Measurements from ENCODE around the gene KMT2A.
"Not testable (repeated sequence)": the region's sequence is repeated elsewhere in the genome, so short reads cannot be mapped to it uniquely, and the experiment has no call there.

KMT2A gene

GRCh38 chr11:118481238-118481637 is 44.9 kb downstream of the KMT2A start:
- not testable (repeated sequence) for H3K27ac ChIP-seq (ENCODE audit: low read depth, low read length); H3K4me3 ChIP-seq (ENCODE audit: low read depth in 1 of 2, low read length in 2 of 2); H3K4me1 ChIP-seq (ENCODE audit: control insufficient read depth in 1 of 2, insufficient read depth in 2 of 2, low read length in 2 of 2); H3K9ac ChIP-seq (ENCODE audit: low read depth in 1 of 2, low read length in 2 of 2); H3K27me3 ChIP-seq (ENCODE audit: control insufficient read depth in 1 of 2, insufficient read depth in 2 of 2, low read length in 2 of 2); H3K9me3 ChIP-seq (ENCODE audit: control insufficient read depth in 1 of 2, low read length in 2 of 2)
- H3K36me3 ChIP-seq (ENCODE audit: control insufficient read depth in 1 of 2, insufficient read depth in 2 of 2, low read length in 2 of 2), result peaks cover 31 to 60% of the 10 kb centered on the region in 2 donors

GRCh38 chr11:118484405-118484804 is 48.1 kb downstream of the KMT2A start:
- Histone ChIP-seq H3K9me3 (ENCODE audit: control insufficient read depth in 1 of 2, low read length in 2 of 2) (no peaks in the 10 kb centered on the region), H3K4me3 (ENCODE audit: low read depth in 1 of 2, low read length in 2 of 2) (no peak overlapping the region), H3K27ac (ENCODE audit: low read depth, low read length) (no peak overlapping the region), H3K9ac (ENCODE audit: low read depth in 1 of 2, low read length in 2 of 2) (no peak overlapping the region), H3K27me3 (ENCODE audit: control insufficient read depth in 1 of 2, insufficient read depth in 2 of 2, low read length in 2 of 2) (no peaks in the 10 kb centered on the region), H3K36me3 (ENCODE audit: control insufficient read depth in 1 of 2, insufficient read depth in 2 of 2, low read length in 2 of 2) (peaks cover 19 to 57% of the 10 kb centered on the region in 2 donors), H3K4me1 (ENCODE audit: control insufficient read depth in 1 of 2, insufficient read depth in 2 of 2, low read length in 2 of 2) (no peaks in the 10 kb centered on the region)

- H3K36me3 ChIP-seq (ENCODE audit: control insufficient read depth in 1 of 2, insufficient read depth in 2 of 2, low read length in 2 of 2), result peaks cover 22 to 63% of the 10 kb centered on the region in 2 donors
- no peaks in the 10 kb centered on the region for H3K4me1 ChIP-seq (ENCODE audit: control insufficient read depth in 1 of 2, insufficient read depth in 2 of 2, low read length in 2 of 2)
- no peak overlapping the region for H3K9ac ChIP-seq (ENCODE audit: low read depth in 1 of 2, low read length in 2 of 2)
- no peak overlapping the region for H3K4me3 ChIP-seq (ENCODE audit: low read depth in 1 of 2, low read length in 2 of 2)
- no peaks in the 10 kb centered on the region for H3K27me3 ChIP-seq (ENCODE audit: control insufficient read depth in 1 of 2, insufficient read depth in 2 of 2, low read length in 2 of 2)
- no peak overlapping the region for H3K27ac ChIP-seq (ENCODE audit: low read depth, low read length)
- no peaks in the 10 kb centered on the region for H3K9me3 ChIP-seq (ENCODE audit: control insufficient read depth in 1 of 2, low read length in 2 of 2)
Observed at GRCh38 chr11:118485273-118485672, 49.0 kb downstream of the KMT2A start.

- H3K9ac ChIP-seq (ENCODE audit: low read depth in 1 of 2, low read length in 2 of 2), result no peak overlapping the region
Observed at GRCh38 chr11:118488480-118489109, 52.3 kb downstream of the KMT2A start.

GRCh38 chr11:118491041-118491440 is 54.7 kb downstream of the KMT2A start:
- Histone ChIP-seq H3K4me1 (ENCODE audit: control insufficient read depth in 1 of 2, insufficient read depth in 2 of 2, low read length in 2 of 2) (no peaks in the 10 kb centered on the region), H3K9me3 (ENCODE audit: control insufficient read depth in 1 of 2, low read length in 2 of 2) (no peaks in the 10 kb centered on the region), H3K36me3 (ENCODE audit: control insufficient read depth in 1 of 2, insufficient read depth in 2 of 2, low read length in 2 of 2) (peaks cover 31 to 74% of the 10 kb centered on the region in 2 donors), H3K27me3 (ENCODE audit: control insufficient read depth in 1 of 2, insufficient read depth in 2 of 2, low read length in 2 of 2) (no peaks in the 10 kb centered on the region), H3K27ac (ENCODE audit: low read depth, low read length) (no peak overlapping the region), H3K4me3 (ENCODE audit: low read depth in 1 of 2, low read length in 2 of 2) (no peak overlapping the region), H3K9ac (ENCODE audit: low read depth in 1 of 2, low read length in 2 of 2) (no peak overlapping the region)

More at GRCh38 chr11:118488480-118489109, 52.3 kb downstream of the KMT2A start:
- Histone ChIP-seq H3K4me1 (ENCODE audit: control insufficient read depth in 1 of 2, insufficient read depth in 2 of 2, low read length in 2 of 2) (no peaks in the 10 kb centered on the region), H3K27ac (ENCODE audit: low read depth, low read length) (no peak overlapping the region), H3K27me3 (ENCODE audit: control insufficient read depth in 1 of 2, insufficient read depth in 2 of 2, low read length in 2 of 2) (no peaks in the 10 kb centered on the region), H3K9me3 (ENCODE audit: control insufficient read depth in 1 of 2, low read length in 2 of 2) (no peaks in the 10 kb centered on the region), H3K4me3 (ENCODE audit: low read depth in 1 of 2, low read length in 2 of 2) (no peak overlapping the region), H3K36me3 (ENCODE audit: control insufficient read depth in 1 of 2, insufficient read depth in 2 of 2, low read length in 2 of 2) (peaks cover 35 to 59% of the 10 kb centered on the region in 2 donors)

- Histone ChIP-seq H3K27me3 (ENCODE audit: control insufficient read depth in 1 of 2, insufficient read depth in 2 of 2, low read length in 2 of 2) (no peaks in the 10 kb centered on the region), H3K27ac (ENCODE audit: low read depth, low read length) (no peak overlapping the region), H3K4me1 (ENCODE audit: control insufficient read depth in 1 of 2, insufficient read depth in 2 of 2, low read length in 2 of 2) (no peaks in the 10 kb centered on the region), H3K36me3 (ENCODE audit: control insufficient read depth in 1 of 2, insufficient read depth in 2 of 2, low read length in 2 of 2) (peaks cover 54 to 96% of the 10 kb centered on the region in 2 donors), H3K9me3 (ENCODE audit: control insufficient read depth in 1 of 2, low read length in 2 of 2) (no peaks in the 10 kb centered on the region), H3K9ac (ENCODE audit: low read depth in 1 of 2, low read length in 2 of 2) (no peak overlapping the region), H3K4me3 (ENCODE audit: low read depth in 1 of 2, low read length in 2 of 2) (no peak overlapping the region)
Observed at GRCh38 chr11:118497831-118498230, 61.5 kb downstream of the KMT2A start.

- no peak overlapping the region for H3K27ac ChIP-seq (ENCODE audit: low read depth, low read length)
- no peaks in the 10 kb centered on the region for H3K9me3 ChIP-seq (ENCODE audit: control insufficient read depth in 1 of 2, low read length in 2 of 2)
- no peak overlapping the region for H3K9ac ChIP-seq (ENCODE audit: low read depth in 1 of 2, low read length in 2 of 2)
- no peaks in the 10 kb centered on the region for H3K4me1 ChIP-seq (ENCODE audit: control insufficient read depth in 1 of 2, insufficient read depth in 2 of 2, low read length in 2 of 2)
- H3K4me3 ChIP-seq (ENCODE audit: low read depth in 1 of 2, low read length in 2 of 2), result no peak overlapping the region
- H3K36me3 ChIP-seq (ENCODE audit: control insufficient read depth in 1 of 2, insufficient read depth in 2 of 2, low read length in 2 of 2), result peaks cover 78 to 92% of the 10 kb centered on the region in 2 donors
- no peaks in the 10 kb centered on the region for H3K27me3 ChIP-seq (ENCODE audit: control insufficient read depth in 1 of 2, insufficient read depth in 2 of 2, low read length in 2 of 2)
Observed at GRCh38 chr11:118503216-118503615, 66.9 kb downstream of the KMT2A start.

GRCh38 chr11:118511601-118512000 is 75.3 kb downstream of the KMT2A start:
- Histone ChIP-seq H3K27me3 (ENCODE audit: control insufficient read depth in 1 of 2, insufficient read depth in 2 of 2, low read length in 2 of 2) (no peaks in the 10 kb centered on the region), H3K9me3 (ENCODE audit: control insufficient read depth in 1 of 2, low read length in 2 of 2) (no peaks in the 10 kb centered on the region), H3K36me3 (ENCODE audit: control insufficient read depth in 1 of 2, insufficient read depth in 2 of 2, low read length in 2 of 2) (peaks cover 66 to 81% of the 10 kb centered on the region in 2 donors), H3K9ac (ENCODE audit: low read depth in 1 of 2, low read length in 2 of 2) (no peak overlapping the region), H3K4me3 (ENCODE audit: low read depth in 1 of 2, low read length in 2 of 2) (no peak overlapping the region), H3K27ac (ENCODE audit: low read depth, low read length) (no peak overlapping the region), H3K4me1 (ENCODE audit: control insufficient read depth in 1 of 2, insufficient read depth in 2 of 2, low read length in 2 of 2) (no peaks in the 10 kb centered on the region)

- Histone ChIP-seq H3K27ac (ENCODE audit: low read depth, low read length) (no peak overlapping the region), H3K9me3 (ENCODE audit: control insufficient read depth in 1 of 2, low read length in 2 of 2) (no peaks in the 10 kb centered on the region), H3K4me3 (ENCODE audit: low read depth in 1 of 2, low read length in 2 of 2) (no peak overlapping the region), H3K4me1 (ENCODE audit: control insufficient read depth in 1 of 2, insufficient read depth in 2 of 2, low read length in 2 of 2) (no peaks in the 10 kb centered on the region), H3K36me3 (ENCODE audit: control insufficient read depth in 1 of 2, insufficient read depth in 2 of 2, low read length in 2 of 2) (peaks cover 56 to 79% of the 10 kb centered on the region in 2 donors), H3K27me3 (ENCODE audit: control insufficient read depth in 1 of 2, insufficient read depth in 2 of 2, low read length in 2 of 2) (no peaks in the 10 kb centered on the region), H3K9ac (ENCODE audit: low read depth in 1 of 2, low read length in 2 of 2) (no peak overlapping the region)
Observed at GRCh38 chr11:118514103-118514502, 77.8 kb downstream of the KMT2A start.

GRCh38 chr11:118519549-118519948 is 83.3 kb downstream of the KMT2A start:
- Histone ChIP-seq H3K4me3 (ENCODE audit: low read depth in 1 of 2, low read length in 2 of 2) (no peak overlapping the region), H3K27me3 (ENCODE audit: control insufficient read depth in 1 of 2, insufficient read depth in 2 of 2, low read length in 2 of 2) (no peaks in the 10 kb centered on the region), H3K27ac (ENCODE audit: low read depth, low read length) (no peak overlapping the region), H3K4me1 (ENCODE audit: control insufficient read depth in 1 of 2, insufficient read depth in 2 of 2, low read length in 2 of 2) (no peaks in the 10 kb centered on the region), H3K9me3 (ENCODE audit: control insufficient read depth in 1 of 2, low read length in 2 of 2) (no peaks in the 10 kb centered on the region), H3K36me3 (ENCODE audit: control insufficient read depth in 1 of 2, insufficient read depth in 2 of 2, low read length in 2 of 2) (peaks cover 56 to 88% of the 10 kb centered on the region in 2 donors), H3K9ac (ENCODE audit: low read depth in 1 of 2, low read length in 2 of 2) (no peak overlapping the region)

Data from duodenal mucosa (tissue), 2 donors.